Stimulated activated CD4-positive, alpha-beta T cell treated with anti-CD3 and anti-CD28 coated beads, Interleukin-12 subunit alpha, Interleukin-12 subunit beta, amount 100 ng/mL, for 4 hours (primary cell): ENCODE data around the gene ZBTB49.

Source experiments
- DNase-seq: peaks from one replicate; pipeline ENCODE4 v3.0.0-alpha.2; 2020

Gene ZBTB49

GRCh38 chr4:4281787-4282186 is 8.3 kb upstream of the ZBTB49 start:
- DNase-seq, result no peak

- no peak for DNase-seq
Observed at GRCh38 chr4:4284827-4285618, 5.0 kb upstream of the ZBTB49 start.

- no peak for DNase-seq
Observed at GRCh38 chr4:4288098-4288497, 2.0 kb upstream of the ZBTB49 start.

GRCh38 chr4:4289055-4289454 is 996 bp upstream of the ZBTB49 start:
- no peak for DNase-seq

- no peak for DNase-seq
Observed at GRCh38 chr4:4289597-4289940, 482 bp upstream of the ZBTB49 start.

- no peak for DNase-seq
Observed at GRCh38 chr4:4293279-4293678, 3.2 kb downstream of the ZBTB49 start.

GRCh38 chr4:4296283-4296846 is 6.3 kb downstream of the ZBTB49 start:
- DNase-seq, result no peak

GRCh38 chr4:4299006-4299405 is 9.0 kb downstream of the ZBTB49 start:
- no peak for DNase-seq

GRCh38 chr4:4302001-4302400 is 11.9 kb downstream of the ZBTB49 start:
- DNase-seq, result no peak

GRCh38 chr4:4302416-4302815 is 12.4 kb downstream of the ZBTB49 start:
- no peak for DNase-seq

- no peak for DNase-seq
Observed at GRCh38 chr4:4306920-4307319, 16.9 kb downstream of the ZBTB49 start.

GRCh38 chr4:4308800-4309441 is 18.9 kb downstream of the ZBTB49 start:
- DNase-seq, result no peak

GRCh38 chr4:4311193-4311592 is 21.1 kb downstream of the ZBTB49 start:
- no peak for DNase-seq

GRCh38 chr4:4315461-4316149 is 25.6 kb downstream of the ZBTB49 start:
- DNase-seq, result no peak

GRCh38 chr4:4316150-4316495 is 26.1 kb downstream of the ZBTB49 start:
- DNase-seq, result no peak

GRCh38 chr4:4317496-4318232 is 27.6 kb downstream of the ZBTB49 start:
- no peak for DNase-seq

GRCh38 chr4:4320528-4320927 is 30.5 kb downstream of the ZBTB49 start:
- no peak for DNase-seq

GRCh38 chr4:4320951-4321714 is 31.1 kb downstream of the ZBTB49 start:
- no peak for DNase-seq

- no peak for DNase-seq
Observed at GRCh38 chr4:4321951-4322688, 32.1 kb downstream of the ZBTB49 start.

- DNase-seq, result no peak
Observed at GRCh38 chr4:4323705-4324534, 33.9 kb downstream of the ZBTB49 start.

GRCh38 chr4:4325321-4325720 is 35.3 kb downstream of the ZBTB49 start:
- no peak for DNase-seq
